Bronchial epithelial cell (primary cell): ENCODE results near the gene GPI. TPM values are rescaled to one million over a fixed set of nuclear protein-coding genes. Genes with fewer than 3 reads are reported as not detected.

Source experiments
- DNase-seq: peaks from one replicate; pipeline ENCODE4 v3.0.0-alpha.2; 2010; ENCODE audit warnings: low read depth
- FAIRE-seq: peaks from 2 replicates; lab custom pipeline; 2011; peaks lifted over from hg19 to GRCh38; lab: Jason Lieb, UNC
- H3K27me3 ChIP-seq: 2 replicates; pipeline ENCODE4 v1.5.1; 2011; ENCODE audit warnings: low read length; ENCODE audit not compliant: control insufficient read depth, insufficient read depth
- H3K36me3 ChIP-seq: 2 replicates; pipeline ENCODE4 v1.5.1; 2011; ENCODE audit warnings: low read length; ENCODE audit not compliant: control insufficient read depth, insufficient read depth
- H3K4me3 ChIP-seq: 2 replicates; pipeline ENCODE4 v1.5.1; 2011; ENCODE audit warnings: mild to moderate bottlenecking, low read depth, low read length, control low read depth
- total RNA-seq: library from RNA; depleted of rRNA; stranded (reverse); fragments of >200 nt; gene quantifications from 2 replicates; pipeline ENCODE4 v1.2.1, GENCODE V29; 2014
- TF ChIP-seq, protein P1 (sequence below): IDR thresholded peaks from 2 replicates; pipeline ENCODE4 v1.5.1; 2011; ENCODE audit warnings: mild to moderate bottlenecking, moderate library complexity, low read length, control low read depth, inconsistent platforms; ENCODE audit not compliant: insufficient read depth, severe bottlenecking

Gene GPI
- total RNA-seq, 1 donor from 2014 or later, result 130 TPM

GRCh38 chr19:34359954-34360315 lies 5.1 kb upstream of the GPI start:
- TF ChIP-seq, protein P1, sequence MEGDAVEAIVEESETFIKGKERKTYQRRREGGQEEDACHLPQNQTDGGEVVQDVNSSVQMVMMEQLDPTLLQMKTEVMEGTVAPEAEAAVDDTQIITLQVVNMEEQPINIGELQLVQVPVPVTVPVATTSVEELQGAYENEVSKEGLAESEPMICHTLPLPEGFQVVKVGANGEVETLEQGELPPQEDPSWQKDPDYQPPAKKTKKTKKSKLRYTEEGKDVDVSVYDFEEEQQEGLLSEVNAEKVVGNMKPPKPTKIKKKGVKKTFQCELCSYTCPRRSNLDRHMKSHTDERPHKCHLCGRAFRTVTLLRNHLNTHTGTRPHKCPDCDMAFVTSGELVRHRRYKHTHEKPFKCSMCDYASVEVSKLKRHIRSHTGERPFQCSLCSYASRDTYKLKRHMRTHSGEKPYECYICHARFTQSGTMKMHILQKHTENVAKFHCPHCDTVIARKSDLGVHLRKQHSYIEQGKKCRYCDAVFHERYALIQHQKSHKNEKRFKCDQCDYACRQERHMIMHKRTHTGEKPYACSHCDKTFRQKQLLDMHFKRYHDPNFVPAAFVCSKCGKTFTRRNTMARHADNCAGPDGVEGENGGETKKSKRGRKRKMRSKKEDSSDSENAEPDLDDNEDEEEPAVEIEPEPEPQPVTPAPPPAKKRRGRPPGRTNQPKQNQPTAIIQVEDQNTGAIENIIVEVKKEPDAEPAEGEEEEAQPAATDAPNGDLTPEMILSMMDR, result no peak
- DNase-seq (no peak), FAIRE-seq (no peak)
- Histone ChIP-seq H3K4me3 (peak overlapping the region; percentile 33), H3K27me3 (no peaks in the 10 kb centered on the region), H3K36me3 (no peaks in the 10 kb centered on the region)

DNA sequence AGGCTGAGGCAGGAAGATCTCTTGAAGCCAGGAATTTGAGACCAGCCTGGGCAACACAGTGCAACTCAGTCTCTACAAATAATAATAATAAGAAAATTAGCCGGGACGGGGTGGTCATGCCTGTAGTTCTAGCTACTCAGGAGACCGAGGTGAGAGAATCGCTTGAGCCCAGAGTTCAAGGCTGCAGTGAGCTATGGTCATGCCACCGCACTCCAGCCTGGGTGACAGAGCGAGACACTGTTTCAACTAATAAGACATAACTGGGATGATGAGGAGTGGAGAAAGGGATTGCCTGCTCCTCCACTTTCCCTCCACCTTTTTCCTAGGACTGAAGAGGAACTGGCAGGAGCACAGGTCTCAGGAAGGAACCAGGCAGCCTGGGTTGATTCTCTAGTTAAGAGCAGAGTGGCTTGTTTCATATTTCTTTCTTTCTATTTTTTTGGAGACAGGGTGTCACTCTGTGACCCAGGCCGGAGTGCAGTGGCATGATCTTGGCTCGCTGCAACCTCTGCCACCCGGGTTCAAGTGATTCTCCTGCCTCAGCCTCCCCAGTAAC lies 4.6 kb upstream of the GPI start:
- FAIRE-seq (no peak), DNase-seq (no peak)
- H3K27me3 ChIP-seq, result no peaks in the 10 kb centered on the region
- no peaks in the 10 kb centered on the region for H3K36me3 ChIP-seq
- TF ChIP-seq, protein P1, result no peak
- no peak overlapping the region for H3K4me3 ChIP-seq

- H3K4me3 ChIP-seq, result no peak overlapping the region
- H3K36me3 ChIP-seq, result peaks cover 5% of the 10 kb centered on the region
- no peak for FAIRE-seq
- no peaks in the 10 kb centered on the region for H3K27me3 ChIP-seq
- DNase-seq, result no peak
- TF ChIP-seq, protein P1, result no peak
These were observed 2.3 kb upstream of the GPI start for GRCh38 chr19:34362679-34363069.

DNA sequence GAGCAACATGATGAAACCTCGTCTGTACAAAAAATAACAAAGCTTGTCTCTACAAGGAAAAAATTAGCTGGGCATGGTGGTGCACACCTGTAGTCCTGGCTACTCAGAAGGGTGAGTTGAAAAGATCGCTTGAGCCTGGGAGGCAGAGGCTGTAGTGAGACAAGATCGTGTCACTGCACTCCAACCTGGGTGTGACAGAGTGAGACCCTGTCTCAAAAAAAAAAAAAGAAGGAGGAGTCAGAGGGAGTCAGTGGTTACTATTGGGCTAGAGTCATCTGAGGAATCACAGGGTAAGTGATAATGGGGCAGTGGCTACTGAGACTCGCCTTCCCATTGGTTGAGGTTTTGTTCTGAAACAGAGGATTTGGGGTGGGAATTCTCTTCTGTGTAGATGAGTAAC lies 1.9 kb upstream of the GPI start:
- DNase-seq (no peak), FAIRE-seq (no peak)
- Histone ChIP-seq H3K27me3 (no peaks in the 10 kb centered on the region), H3K4me3 (no peak overlapping the region), H3K36me3 (peaks cover 7% of the 10 kb centered on the region)
- TF ChIP-seq, protein P1, result no peak

- H3K4me3 ChIP-seq, result no peak overlapping the region
- FAIRE-seq, result no peak
- DNase-seq, result no peak
- TF ChIP-seq, protein P1, result no peak
- H3K36me3 ChIP-seq, result peaks cover 15% of the 10 kb centered on the region
- no peaks in the 10 kb centered on the region for H3K27me3 ChIP-seq
These were observed 1.1 kb upstream of the GPI start for GRCh38 chr19:34363930-34364329.

- FAIRE-seq, result no peak
- peak overlapping the region; percentile 86 for H3K4me3 ChIP-seq
- H3K27me3 ChIP-seq, result no peaks in the 10 kb centered on the region
- TF ChIP-seq, protein P1, result no peak
- DNase-seq, result no peak
- peaks cover 19% of the 10 kb centered on the region for H3K36me3 ChIP-seq
These were observed 550 bp upstream of the GPI start for GRCh38 chr19:34364462-34364829.
